Hepatocyte (in vitro differentiated cells): ENCODE results near the gene SCRG1.

Experiments
- EZH2 ChIP-seq: fragments of 200-600 bp; sonication (generic); IDR thresholded peaks from 2 replicates; pipeline ENCODE4 v1.6.1; 2016; ENCODE audit warnings: antibody characterized with exemption, mild to moderate bottlenecking, borderline replicate concordance
- EZH2phosphoT487 ChIP-seq: fragments of 200-600 bp; sonication (generic); IDR thresholded peaks from one replicate; pipeline ENCODE4 v1.6.1; 2018; ENCODE audit warnings: antibody characterized with exemption, mild to moderate bottlenecking, low read depth, moderate library complexity; ENCODE audit not compliant: unreplicated experiment, severe bottlenecking
- TF ChIP-seq, protein P1 (sequence below): fragments of 200-600 bp; sonication (generic); IDR thresholded peaks from 2 replicates; pipeline ENCODE4 v1.5.1; 2016; ENCODE audit warnings: antibody characterized with exemption, mild to moderate bottlenecking; ENCODE audit not compliant: poor library complexity

DNA sequence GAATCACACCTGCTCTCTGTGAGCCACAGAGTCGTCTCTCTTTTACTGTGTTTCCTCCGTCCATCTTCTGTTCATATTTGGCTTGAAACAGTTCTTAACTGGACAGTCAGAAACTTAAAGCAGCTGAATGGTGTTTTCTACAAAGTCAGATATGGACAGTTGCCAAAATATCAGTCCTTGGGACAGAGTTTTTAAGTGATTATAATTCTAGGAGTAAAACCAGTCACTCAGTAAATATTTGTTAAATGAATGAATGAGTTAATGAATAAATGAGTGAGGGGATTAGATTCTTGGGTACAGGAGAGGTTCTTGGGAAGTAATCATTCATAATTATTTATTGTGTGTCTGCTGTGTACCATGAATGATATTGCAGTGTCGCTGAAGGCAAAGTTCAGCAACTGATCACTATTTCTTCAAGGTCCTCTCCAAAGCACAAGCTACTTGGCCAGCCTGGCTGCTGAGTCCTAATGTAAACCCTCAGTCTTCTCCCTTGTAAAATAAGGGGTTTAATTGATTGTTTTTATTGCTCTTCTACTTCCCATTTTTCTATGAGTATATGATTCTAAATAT, 5.5 kb upstream of the SCRG1 start:
- TF ChIP-seq, protein P1, sequence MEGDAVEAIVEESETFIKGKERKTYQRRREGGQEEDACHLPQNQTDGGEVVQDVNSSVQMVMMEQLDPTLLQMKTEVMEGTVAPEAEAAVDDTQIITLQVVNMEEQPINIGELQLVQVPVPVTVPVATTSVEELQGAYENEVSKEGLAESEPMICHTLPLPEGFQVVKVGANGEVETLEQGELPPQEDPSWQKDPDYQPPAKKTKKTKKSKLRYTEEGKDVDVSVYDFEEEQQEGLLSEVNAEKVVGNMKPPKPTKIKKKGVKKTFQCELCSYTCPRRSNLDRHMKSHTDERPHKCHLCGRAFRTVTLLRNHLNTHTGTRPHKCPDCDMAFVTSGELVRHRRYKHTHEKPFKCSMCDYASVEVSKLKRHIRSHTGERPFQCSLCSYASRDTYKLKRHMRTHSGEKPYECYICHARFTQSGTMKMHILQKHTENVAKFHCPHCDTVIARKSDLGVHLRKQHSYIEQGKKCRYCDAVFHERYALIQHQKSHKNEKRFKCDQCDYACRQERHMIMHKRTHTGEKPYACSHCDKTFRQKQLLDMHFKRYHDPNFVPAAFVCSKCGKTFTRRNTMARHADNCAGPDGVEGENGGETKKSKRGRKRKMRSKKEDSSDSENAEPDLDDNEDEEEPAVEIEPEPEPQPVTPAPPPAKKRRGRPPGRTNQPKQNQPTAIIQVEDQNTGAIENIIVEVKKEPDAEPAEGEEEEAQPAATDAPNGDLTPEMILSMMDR: no peak
- no peak for TF ChIP-seq EZH2
- no peak for TF ChIP-seq EZH2phosphoT487
